Activated T-helper 1 cell treated with Interleukin-2 at 50 U/mL for 16 hours (primary cell): ENCODE data around the gene ULK3.
A peak's percentile ranks its signal among the peaks of the same experiment; 100 is the strongest.

Experiments
- DNase-seq: peaks from one replicate; pipeline ENCODE4 v3.0.0-alpha.2; 2020; ENCODE audit warnings: low read depth

ULK3 gene

DNA sequence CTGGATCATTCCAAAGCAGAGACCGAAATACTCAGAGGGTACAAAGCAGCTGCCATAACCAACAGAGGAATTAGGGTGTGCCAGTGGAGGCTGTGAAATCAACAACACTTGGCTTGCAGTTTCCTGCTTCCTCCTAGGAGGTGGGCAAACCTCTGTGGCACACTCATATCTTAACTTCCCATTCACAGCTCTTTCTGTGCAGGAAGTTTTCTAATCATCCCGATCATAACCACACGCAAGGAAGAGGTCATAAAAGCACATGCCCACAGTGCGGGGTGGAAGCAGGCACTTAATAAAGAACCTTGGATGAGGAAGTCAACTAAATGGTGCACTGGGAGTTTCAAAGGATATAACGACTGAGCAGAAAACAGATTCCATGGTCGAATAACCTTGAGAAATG is 25.1 kb upstream of the ULK3 start:
- no peak for DNase-seq

DNA sequence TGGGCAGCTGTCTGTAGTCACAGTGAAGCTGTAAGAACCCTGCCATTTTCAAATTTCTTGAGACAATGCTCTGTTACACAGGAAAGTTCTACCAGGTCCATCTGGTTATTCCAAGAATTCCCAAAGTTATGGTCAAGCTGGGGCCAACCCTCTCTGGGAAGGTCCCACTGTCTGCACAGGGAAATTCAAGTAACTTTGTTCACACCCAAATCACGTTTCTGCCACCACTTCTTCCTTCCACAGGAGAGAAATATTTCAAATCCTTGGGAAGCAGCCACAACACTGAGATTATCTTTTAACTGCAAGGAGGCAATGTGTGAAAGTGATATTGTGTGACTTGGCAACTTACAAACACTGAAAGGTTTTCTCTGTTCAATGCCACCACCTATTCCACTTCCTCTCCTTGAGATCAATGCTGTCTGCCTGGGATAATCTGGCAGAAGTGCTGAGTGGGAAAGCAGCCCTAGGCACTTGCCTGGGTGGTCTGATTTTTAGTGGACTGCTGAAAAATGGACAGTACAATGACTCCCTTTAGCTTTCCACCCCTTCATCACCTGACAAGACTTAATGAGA is 24.6 kb upstream of the ULK3 start:
- no peak for DNase-seq

DNA sequence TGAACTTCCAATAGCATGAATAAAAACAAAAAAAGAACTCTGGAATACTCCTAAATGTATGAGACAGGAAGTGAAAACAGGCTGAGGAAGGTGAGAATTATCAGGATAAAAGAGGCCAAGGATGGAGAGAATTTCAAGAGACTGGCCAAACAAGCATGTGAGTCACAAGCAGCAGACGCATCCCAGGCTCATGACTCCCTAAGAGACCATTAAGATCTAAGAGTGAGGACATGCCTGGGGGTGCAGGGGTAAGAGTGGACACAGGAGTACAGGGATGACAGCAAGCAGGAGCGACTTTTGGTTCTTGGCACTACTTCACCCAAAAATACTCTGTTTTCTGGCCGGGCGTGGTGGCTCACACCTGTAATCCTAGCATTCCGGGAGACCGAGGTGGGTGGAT is 23.1 kb upstream of the ULK3 start:
- DNase-seq, result no peak

DNA sequence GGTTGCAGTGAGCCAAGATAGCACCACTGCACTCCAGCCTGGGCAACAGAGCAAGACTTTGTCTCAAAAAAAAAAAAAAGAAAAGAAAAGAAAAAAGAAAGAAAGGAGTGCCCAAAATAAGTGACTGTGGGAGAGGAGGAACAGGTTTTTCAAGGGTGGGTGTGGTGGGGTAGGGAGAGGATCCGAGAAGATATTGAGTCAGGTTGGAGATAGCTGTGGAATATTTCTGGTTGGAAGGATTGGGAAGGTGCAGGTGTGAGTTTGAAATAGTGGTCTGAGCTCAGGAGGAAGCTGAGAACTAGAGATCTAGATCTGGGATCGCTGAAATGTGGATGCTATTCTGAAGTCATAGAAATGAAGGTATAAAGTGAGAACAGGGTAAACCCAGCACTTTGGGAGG is 22.4 kb upstream of the ULK3 start:
- DNase-seq, result no peak

DNA sequence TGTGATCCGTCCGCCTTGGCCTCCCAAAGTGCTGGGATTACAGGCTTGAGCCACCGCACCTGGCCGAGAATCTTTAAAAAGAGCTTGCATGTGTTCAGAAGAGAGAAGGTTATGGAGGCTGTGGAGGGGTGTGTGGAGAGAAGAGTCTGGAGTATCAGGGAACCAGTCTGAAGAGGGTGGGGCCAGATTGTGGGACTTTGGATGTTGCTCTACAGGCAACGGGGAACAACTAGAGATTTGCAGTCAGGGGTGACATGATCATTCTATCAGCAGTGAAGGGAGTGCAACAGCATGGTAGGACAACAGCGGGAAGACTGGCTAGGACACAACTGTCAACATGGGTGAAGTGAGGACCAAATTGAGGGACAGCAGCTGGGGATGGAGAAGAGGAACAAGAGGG is 21.3 kb upstream of the ULK3 start:
- DNase-seq, result no peak

DNA sequence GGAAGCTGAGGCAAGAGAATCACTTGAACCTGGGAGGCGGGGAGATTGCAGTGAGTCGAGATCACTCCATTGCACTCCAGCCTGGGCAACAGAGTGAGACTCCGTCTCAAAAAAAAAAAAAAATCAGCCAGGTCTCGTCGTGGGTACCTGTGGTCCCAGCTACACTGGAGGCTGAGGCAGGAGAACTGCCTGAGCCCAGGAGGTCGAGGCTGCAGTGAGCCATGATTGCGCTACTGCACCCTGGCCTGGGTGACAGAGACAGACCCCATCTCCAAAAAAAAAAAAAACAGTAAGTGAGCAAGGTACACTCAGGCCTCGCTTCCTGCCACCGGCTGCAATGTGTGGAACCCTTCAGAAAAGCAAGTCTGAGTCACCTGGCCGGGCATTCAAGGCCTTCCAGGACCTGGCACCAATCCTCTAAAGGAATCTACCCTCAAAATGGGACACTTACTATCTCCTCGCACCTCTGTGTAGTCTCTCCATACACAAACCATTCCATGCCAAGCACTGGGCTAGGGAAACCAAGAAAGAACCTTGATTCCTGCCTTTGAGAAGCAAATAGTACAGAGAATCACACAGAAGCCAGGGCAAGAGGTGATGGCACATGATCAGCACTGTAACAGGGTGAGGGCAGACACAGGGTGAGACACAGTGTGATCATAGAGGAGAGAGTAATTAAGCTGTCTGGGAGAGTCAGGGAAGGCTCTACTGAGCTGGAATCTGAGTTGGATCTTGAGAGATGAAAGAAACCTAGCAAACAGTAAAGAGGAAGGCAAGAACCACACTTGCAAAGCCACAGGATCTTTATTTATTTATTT is 20.5 kb upstream of the ULK3 start:
- DNase-seq, result no peak

DNA sequence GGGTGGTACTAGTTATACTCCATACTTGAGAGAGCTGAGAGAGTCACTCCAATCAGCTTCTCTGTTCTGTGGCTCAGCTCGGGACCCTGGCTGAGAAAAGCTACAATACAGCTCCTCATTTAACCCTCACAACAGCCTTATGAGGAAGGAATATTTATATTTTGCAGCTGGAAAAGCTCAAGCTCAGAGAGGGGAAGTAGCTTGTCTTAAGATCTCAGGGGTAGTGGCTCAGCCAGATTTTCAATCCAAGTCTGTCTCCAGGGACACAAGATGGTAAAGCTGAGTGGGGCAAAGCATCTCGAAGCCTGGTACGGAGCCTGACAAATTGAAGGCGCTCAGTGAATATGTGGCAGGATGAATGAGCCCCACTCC is 15.4 kb upstream of the ULK3 start:
- DNase-seq, result no peak

DNA sequence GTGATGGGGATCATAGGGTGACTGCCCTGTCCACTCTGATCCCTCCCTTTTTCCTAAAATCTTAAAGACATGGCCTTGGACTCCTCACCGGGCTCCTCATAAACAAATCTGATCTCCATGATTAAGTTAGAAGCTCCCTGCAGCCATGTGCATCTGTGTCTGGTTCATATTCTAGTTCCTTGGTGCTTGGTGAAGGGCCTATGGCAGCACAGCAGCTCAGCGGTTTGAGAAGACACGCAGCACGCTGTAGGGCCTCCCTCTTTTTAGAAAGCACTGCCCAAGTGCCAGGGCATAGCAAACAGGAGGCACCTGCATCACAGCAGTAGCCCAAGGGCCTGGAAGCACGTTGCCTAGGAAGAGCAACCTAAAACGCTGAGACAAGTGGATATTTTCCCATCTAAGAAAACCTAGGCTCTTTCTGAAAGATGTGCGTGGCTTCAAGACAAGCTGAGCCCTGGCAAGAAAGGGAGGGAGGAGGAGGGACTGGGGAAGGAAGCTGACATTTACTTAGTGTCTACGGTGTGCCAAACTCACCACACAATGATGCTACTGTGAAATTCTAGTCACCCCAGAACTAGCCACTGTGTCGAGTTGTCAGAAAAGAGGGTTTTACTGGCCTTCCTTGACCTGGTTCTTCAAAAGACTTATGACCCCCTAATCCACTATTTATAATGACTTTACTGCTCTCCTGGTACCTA is 14.9 kb upstream of the ULK3 start:
- no peak for DNase-seq

DNA sequence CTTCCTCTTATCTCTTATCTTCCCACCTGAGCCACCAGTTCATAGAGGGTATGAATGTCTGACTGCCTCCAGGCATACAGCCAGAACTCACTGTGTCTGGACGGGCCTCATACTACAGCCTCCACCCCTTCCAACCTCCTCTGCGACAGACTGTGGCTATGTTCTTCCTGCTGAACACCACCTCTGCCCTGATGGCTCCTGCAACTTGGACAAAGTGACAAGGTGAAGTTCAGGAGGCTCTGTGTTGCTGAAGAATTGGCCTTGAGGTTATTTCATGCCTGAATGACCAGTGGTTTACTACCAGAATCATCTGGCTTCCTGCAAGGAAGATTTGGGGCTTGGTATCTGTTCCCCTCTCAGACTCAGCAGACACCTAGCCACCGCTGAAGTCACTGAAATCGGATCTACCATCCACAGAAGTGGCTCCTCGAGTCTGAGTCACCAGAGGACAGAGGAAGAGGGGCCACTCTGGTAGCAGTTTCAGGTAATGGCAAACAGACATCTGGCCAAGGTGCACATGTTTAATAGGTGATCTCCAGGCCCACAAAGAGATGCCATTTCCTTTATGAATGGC is 14.2 kb upstream of the ULK3 start:
- no peak for DNase-seq

DNA sequence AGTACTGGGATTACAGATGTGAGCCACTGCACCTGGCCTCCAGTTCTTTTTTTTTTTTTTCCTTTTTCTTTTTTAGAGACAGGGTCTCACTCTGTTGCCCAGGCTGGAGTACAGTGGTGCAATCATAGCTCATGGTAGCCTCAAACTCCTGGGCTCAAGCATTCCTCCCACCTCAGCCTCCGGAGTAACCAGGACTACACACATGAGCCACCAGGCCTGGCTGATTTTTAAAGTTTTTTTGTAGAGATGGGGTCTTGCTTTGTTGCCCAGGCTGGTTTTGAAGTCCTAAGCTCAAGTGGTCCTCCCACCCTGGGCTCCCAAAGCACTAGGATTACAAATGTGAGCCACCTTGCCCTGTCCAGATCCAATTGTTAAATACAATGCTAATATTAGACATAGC is 13.6 kb upstream of the ULK3 start:
- DNase-seq, result no peak

DNA sequence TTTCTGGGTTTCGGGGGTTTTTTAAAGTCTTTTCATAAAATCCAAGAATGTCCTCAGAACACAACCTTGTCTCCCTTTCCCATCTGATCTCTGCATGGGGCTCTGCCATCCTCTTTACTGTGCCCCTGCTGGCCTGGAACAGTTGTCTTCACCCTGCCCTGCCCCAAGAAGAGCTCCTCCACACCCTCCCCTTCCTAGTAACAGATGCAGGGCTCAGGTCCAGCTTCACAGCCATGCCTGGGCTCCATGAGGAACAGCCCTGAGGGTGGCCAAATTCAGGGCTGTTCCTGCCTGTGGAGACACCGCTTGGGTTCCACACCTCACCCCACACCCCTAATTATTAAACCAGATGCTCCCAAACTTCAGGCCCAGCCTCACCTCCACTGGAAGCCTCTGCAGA is 12.9 kb upstream of the ULK3 start:
- no peak for DNase-seq

DNA sequence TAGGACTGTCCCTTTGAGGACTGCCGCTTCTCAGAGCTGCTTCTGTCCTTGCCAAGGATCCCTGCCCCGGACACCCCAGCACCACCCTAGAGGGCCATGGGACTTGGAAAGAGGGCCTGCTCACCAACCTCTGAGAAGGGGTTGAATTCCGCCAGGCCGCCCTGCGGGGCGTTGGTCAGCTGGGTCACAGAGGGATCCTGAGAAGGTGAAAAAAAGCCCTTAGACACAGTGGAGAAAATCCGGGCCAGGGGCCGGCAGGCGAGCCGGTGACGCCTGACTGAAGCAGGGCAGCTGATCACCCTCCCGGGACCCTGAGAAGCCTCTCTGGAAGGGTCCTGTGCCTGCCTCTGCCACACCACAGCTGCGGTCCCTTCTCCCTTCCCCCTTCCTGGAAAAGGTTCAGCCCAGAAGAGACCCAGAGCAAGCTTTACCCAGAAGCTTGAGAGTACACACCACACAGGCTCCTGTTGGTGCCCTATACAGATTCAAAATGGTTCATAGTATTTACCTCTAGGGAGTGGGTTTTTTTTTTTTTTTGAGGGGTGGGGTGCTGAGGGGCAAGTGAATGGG is 11.6 kb upstream of the ULK3 start:
- no peak for DNase-seq

DNA sequence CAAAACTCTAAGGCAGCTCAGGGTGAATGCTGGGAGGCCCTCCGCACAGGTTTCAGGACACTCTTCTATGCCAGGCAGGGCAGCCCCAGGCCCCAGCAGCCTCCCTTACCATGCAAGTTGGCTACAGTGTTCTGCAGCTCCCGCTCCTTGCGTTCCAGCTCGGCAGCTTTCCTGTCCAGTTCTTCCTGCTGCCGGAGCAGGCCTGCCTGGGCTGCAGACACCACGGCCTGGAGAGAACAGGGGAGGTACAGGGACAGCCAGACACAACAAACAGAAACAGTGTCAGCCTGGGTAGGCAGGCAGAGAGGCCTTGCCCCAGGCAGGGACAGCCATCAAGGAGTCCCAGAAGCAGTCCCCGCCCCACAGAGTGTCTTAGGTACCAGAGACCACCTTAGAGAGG is 9.0 kb upstream of the ULK3 start:
- DNase-seq, result no peak

DNA sequence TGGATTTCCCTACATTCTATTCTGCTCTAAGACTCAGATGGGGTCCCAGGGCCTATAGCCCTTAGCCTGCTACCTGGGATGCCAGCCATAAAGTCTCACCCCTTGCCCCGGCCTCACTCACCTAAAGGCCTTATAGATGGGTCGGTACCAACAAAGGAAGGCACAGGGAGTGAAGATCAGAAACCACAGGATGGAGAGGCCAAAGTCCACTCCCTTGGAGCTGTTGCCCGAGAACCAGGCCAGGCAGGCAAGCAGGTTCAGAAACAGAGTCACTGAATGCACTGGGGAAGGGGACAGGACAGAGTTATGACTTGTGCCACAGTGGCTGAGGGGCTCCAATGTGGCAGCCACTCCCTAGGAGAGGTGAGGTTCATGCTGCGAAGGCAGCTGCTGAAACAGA is 7.4 kb upstream of the ULK3 start:
- DNase-seq, result no peak

DNA sequence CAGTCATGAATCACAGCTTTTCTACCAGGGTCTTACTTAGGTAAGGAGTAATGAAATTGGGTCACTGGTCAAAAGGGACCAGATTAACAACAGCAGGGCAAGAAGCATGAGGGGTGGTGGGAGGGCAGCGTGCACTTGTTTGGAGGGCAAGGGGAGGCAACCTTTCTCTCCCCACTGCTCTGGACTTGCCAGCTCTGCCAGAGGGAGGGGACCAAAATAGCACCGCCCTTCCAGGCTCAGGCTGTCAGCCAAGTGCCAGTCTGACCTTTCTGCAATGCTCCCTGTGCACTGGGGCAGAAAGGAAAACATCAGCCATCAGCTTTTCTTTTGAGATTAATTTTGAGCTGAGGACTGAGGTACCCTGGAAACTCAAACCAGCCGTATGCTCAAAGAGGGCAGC is 4.5 kb upstream of the ULK3 start:
- no peak for DNase-seq

DNA sequence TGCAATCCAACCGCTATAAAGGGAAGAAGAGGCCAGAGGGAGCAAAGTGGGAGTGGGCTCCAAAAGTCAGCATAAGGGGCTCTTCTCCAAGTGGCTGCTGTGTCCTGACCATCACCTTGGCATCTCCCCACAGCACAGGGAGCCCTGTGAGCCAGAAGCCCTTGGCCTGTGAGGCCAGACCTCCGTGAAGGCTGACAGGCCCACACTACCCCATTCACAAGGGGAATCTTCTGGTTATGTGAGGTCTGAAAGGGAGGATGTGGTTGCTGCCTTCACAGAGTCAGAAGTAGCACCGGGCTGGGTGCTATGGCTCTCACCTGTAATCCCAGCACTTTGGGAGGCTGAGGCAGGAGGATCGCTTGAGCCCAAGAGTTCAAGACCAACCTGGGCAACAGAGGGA is 2.6 kb upstream of the ULK3 start:
- no peak for DNase-seq

DNA sequence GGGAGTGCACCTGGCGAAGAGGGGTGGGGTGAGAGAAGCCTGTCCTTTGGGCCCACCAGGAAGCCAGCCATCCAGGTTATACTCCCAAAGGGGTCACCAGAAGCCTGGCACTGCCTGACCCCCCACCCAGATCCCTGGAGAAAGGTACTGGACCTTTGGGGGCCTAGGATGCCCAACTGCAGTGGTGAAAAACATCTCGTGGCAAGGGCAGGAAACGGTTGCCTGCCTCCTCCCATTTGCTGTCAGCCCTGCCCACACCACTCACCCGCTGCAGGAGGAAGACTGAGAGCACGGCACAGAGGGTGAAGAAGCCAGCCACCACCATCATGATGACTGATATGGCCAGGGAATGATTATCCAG is 2.2 kb upstream of the ULK3 start:
- DNase-seq, result peak; percentile 37

DNA sequence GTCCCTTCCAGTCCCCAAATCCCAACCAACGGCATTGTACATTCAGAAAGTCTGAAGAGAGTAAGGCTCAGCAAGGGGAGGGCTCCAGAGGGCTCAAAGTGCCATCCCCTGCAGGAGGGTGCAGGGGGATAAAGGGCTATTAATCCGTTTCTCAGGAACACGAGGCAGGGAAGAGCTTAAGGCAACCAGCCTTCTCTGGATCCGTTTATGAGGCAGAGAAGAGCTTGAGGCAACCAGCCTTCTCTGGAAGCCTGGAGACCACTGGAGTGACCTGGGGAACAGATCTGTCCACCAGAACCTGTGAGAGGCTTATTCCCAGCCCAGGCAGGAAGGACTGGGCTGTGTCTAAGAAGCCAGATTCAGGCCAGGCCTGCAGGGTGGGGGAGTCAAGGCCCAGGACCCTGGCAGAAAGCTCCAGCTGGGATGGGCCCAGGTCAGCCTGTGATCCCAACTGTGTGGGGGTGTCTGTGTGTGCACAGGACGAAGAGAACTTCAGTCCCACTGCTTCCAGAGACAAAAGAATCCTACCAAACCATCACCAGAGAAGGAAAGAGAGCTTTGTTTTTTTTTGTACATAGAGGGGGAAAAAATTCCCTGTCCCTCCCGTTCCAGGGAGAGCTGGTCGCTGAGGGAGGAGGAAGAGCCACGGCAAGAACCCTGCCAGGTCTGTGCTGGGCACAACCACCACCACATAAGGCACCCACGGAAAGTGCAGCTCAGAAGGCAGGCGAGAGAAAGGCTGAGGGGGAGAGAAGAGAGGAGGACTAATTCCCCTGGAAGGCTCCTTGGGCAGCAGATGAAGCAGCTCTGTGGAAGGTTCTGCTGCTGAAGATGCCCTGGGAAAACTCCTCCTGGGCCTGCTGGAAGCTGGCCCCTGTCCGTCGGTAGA is 1.6 kb upstream of the ULK3 start:
- no peak for DNase-seq

DNA sequence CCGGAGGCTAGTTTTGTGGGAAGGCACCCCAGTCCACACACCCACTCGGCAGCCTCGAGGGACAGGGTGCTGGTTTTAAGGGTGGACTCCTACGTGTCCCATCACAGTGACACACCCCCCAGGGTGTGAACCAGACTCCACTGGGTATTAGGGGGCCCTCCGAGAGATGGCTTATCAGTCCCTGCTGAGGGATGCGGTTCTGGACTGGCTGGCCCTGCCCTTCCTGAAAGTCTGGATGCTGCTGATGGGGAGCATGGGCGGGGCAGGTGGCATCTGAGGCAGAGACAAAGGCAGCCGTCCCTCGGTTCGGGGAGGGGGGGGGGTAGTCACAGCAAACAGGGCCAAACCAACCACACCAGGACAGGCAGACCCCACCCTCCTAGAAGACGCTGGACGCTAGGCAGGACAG is 939 bp upstream of the ULK3 start:
- no peak for DNase-seq

DNA sequence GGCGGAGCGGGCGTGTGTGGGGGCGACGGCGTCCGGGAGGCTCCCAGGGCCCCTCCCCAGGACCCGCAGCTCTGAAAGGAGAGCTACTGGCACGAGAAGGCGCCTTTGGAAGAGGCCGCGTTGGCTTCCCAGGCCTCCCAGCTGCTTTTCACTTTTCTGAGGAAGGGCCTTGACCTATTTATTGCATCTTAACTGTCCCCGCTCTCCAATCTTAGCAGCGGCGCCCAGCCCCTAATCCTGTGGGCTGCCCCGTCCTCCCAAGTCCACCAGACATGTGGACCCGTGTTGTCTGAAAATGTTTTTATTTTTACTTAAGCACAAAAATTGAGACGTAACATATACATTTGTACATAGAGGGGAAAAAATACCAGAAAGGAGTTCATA is 481 bp upstream of the ULK3 start:
- DNase-seq, result no peak

DNA sequence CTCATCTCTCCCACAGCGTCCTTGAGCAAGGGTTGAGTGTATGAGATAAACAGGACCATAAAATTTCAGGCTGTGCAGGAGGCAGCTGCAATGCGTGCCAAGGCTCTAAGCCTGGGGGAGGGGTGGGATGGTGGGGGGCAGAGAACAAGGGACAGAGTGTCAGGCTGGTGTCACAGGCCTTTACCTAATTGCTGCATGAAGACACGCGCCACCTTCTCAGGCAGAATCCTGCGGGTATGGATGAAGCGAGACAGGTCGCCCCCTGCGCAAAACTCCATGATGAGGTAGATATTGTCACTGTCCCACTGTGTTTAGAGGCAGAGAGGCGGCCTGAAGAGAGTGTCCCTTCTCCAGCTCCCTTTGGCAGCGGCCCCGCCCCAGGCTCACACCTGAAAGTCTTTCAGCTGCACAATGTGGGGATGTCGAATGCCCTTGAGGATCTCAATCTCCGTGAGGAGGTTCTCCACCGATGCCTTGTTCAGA is 1.0 kb downstream of the ULK3 start:
- no peak for DNase-seq
